Esophagus squamous epithelium (tissue), 5 donors: ENCODE measurements around the gene NMNAT1. TPM values are rescaled to one million over a fixed set of nuclear protein-coding genes. Genes with fewer than 3 reads are reported as not detected.

Experiments
- DNase-seq: peaks from one replicate; lab custom pipeline; 2025; lab: John Stamatoyannopoulos, UW
- H3K27ac ChIP-seq, 4 donors: fragments of 200-600 bp; sonication (generic); one replicate each; pipeline ENCODE4 v1.5.1; 2016 to 2019; ENCODE audit warnings: mild to moderate bottlenecking in 1 of 4
- H3K27me3 ChIP-seq, 4 donors: fragments of 200-600 bp; sonication (generic); 1 replicate in 3 of 4; 2 replicates in 1 of 4; pipeline versions ENCODE4 v1.5.1 to v1.6.0; 2017 to 2021; ENCODE audit warnings: antibody characterized with exemption in 1 of 4
- H3K36me3 ChIP-seq, 3 donors: fragments of 200-600 bp; sonication (generic); one replicate each; pipeline ENCODE4 v1.5.1; 2016 to 2019
- H3K4me1 ChIP-seq, 3 donors: fragments of 200-600 bp; sonication (generic); one replicate each; pipeline ENCODE4 v1.5.1; 2017 to 2019
- H3K4me3 ChIP-seq, 4 donors: fragments of 200-600 bp; sonication (generic); 1 replicate in 3 of 4; 2 replicates in 1 of 4; pipeline ENCODE4 v1.5.1; 2016 to 2019; ENCODE audit warnings: mild to moderate bottlenecking in 2 of 4, moderate library complexity in 1 of 4
- H3K9me3 ChIP-seq, 3 donors: fragments of 200-600 bp; sonication (generic); one replicate each; pipeline ENCODE4 v1.5.1; 2016 to 2019
- CTCF ChIP-seq, 6 experiments: fragments of 450-650 bp in 4 of 6; fragments of 200-600 bp in 2 of 6; sonication (generic) in 2 of 6; IDR thresholded peaks; one replicate each; pipeline ENCODE4 v1.5.1; 2016 to 2019; ENCODE audit warnings: antibody characterized with exemption in 6 of 6, mild to moderate bottlenecking in 4 of 6, moderate library complexity in 4 of 6
- POLR2A ChIP-seq, 4 donors: fragments of 450-650 bp; IDR thresholded peaks; one replicate each; pipeline ENCODE4 v1.6.1; 2017; ENCODE audit warnings: antibody characterized with exemption in 4 of 4, mild to moderate bottlenecking in 4 of 4, moderate library complexity in 3 of 4
- WGBS, 2 donors: methylation state at CpG; one replicate each; pipeline ENCODE4 v1.1.5; 2018; 5-methylcytosine and 5-hydroxymethylcytosine counted together
- intact Hi-C: fragments of 100-400 bp; cut with DNase I; formaldehyde crosslinking; loops from one replicate; pipeline ENCODE4 v1.15.0; 2022
- total RNA-seq, 4 donors: library from RNA; depleted of rRNA; stranded (reverse); fragments of >200 nt; gene quantifications; one replicate each; pipeline ENCODE4 v1.1.0, GENCODE V29; 2016
- donor health status: DM: yes; HTN: yes; CAD: no.

NMNAT1 gene
- total RNA-seq, 4 donors from 2014 or later = 3.9 to 7.9 (median 6.0) TPM

- no peak for DNase-seq
- no peak for TF ChIP-seq POLR2A (IDR thresholded peaks at IDR 0.05)
- TF ChIP-seq CTCF (IDR thresholded peaks at IDR 0.05) = no peak
- no peak overlapping the region for H3K27ac ChIP-seq
- no peaks in the 10 kb centered on the region for H3K27me3 ChIP-seq
- no peaks in the 10 kb centered on the region for H3K36me3 ChIP-seq
- no peaks in the 10 kb centered on the region for H3K9me3 ChIP-seq
- intact Hi-C loops = no loop called here
- 84 to 86% methylated on average over 1 of the region's 1 CpG for WGBS, 2 donors
- H3K4me3 ChIP-seq = no peak overlapping the region
- peaks cover 0 to 14% (median 5%) of the 10 kb centered on the region in 3 donors for H3K4me1 ChIP-seq
Observed at GRCh38 chr1:9917901-9918300, 25.4 kb upstream of the NMNAT1 start.

- no peak for DNase-seq
Observed at GRCh38 chr1:9920606-9921005, 22.7 kb upstream of the NMNAT1 start.

GRCh38 chr1:9922342-9922741 is 20.9 kb upstream of the NMNAT1 start:
- Histone ChIP-seq H3K27me3 (no peaks in the 10 kb centered on the region), H3K36me3 (no peaks in the 10 kb centered on the region), H3K4me1 (no peaks in the 10 kb centered on the region), H3K4me3 (no peak overlapping the region), H3K9me3 (no peaks in the 10 kb centered on the region), H3K27ac (no peak overlapping the region)
- 74 to 81% methylated on average over 5 of the region's 5 CpGs for WGBS, 2 donors
- TF ChIP-seq CTCF (IDR thresholded peaks at IDR 0.05) = no peak
- TF ChIP-seq POLR2A (IDR thresholded peaks at IDR 0.05) = no peak
- intact Hi-C loops = no loop called here
- no peak for DNase-seq

More at GRCh38 chr1:9920606-9921005, 22.7 kb upstream of the NMNAT1 start:
- Histone ChIP-seq H3K9me3 (no peaks in the 10 kb centered on the region), H3K36me3 (no peaks in the 10 kb centered on the region), H3K27me3 (no peaks in the 10 kb centered on the region), H3K4me3 (no peak overlapping the region), H3K4me1 (no peaks in the 10 kb centered on the region), H3K27ac (no peak overlapping the region)
- WGBS, 2 donors = 93 to 94% methylated on average over 5 of the region's 5 CpGs
- intact Hi-C loops = no loop called here
- TF ChIP-seq POLR2A (IDR thresholded peaks at IDR 0.05) (no peak), CTCF (IDR thresholded peaks at IDR 0.05) (no peak)

- Histone ChIP-seq H3K27me3 (no peaks in the 10 kb centered on the region), H3K9me3 (no peaks in the 10 kb centered on the region), H3K36me3 (peaks cover 0 to 47% (median 0%) of the 10 kb centered on the region in 3 donors), H3K4me3 (no peak overlapping the region), H3K27ac (no peak overlapping the region), H3K4me1 (no peaks in the 10 kb centered on the region)
- intact Hi-C loops = no loop called here
- DNase-seq = no peak
- 90 to 96% methylated on average over 5 of the region's 5 CpGs for WGBS, 2 donors
- no peak for TF ChIP-seq POLR2A (IDR thresholded peaks at IDR 0.05)
- TF ChIP-seq CTCF (IDR thresholded peaks at IDR 0.05) = no peak
Observed at GRCh38 chr1:9927259-9927658, 16.0 kb upstream of the NMNAT1 start.

- intact Hi-C loops = no loop called here
- DNase-seq = no peak
- H3K27me3 ChIP-seq = no peaks in the 10 kb centered on the region
- no peaks in the 10 kb centered on the region for H3K4me1 ChIP-seq
- H3K27ac ChIP-seq = no peak overlapping the region
- H3K4me3 ChIP-seq = no peak overlapping the region
- 77 to 79% methylated on average over 15 of the region's 15 CpGs for WGBS, 2 donors
- H3K36me3 ChIP-seq = peaks cover 0 to 70% (median 0%) of the 10 kb centered on the region in 3 donors
- H3K9me3 ChIP-seq = no peaks in the 10 kb centered on the region
- TF ChIP-seq POLR2A (IDR thresholded peaks at IDR 0.05) (no peak), CTCF (IDR thresholded peaks at IDR 0.05) (no peak)
Observed at GRCh38 chr1:9929431-9930385, 13.6 kb upstream of the NMNAT1 start.
